Muscle of leg (tissue), 11 donors: Measurements from ENCODE around the gene GCA. TPM values are rescaled to one million over a fixed set of nuclear protein-coding genes. Genes with fewer than 3 reads are reported as not detected.
A peak's percentile ranks its signal among the peaks of the same experiment; 100 is the strongest.

Source experiments
- DNase-seq: peaks from one replicate; pipeline ENCODE4 v3.0.0; 2013
- H3K27ac ChIP-seq: one replicate; pipeline ENCODE4 v1.5.1; 2013; ENCODE audit warnings: mild to moderate bottlenecking, low read length, control low read depth
- H3K27me3 ChIP-seq: one replicate; pipeline ENCODE4 v1.6.1; 2013; ENCODE audit warnings: low read length; ENCODE audit not compliant: control insufficient read depth, insufficient read depth
- H3K36me3 ChIP-seq: one replicate; pipeline ENCODE4 v1.6.1; 2013; ENCODE audit warnings: low read length; ENCODE audit not compliant: control insufficient read depth, insufficient read depth
- H3K4me1 ChIP-seq: one replicate; pipeline ENCODE4 v1.6.1; 2013; ENCODE audit warnings: low read length; ENCODE audit not compliant: control insufficient read depth, insufficient read depth
- H3K4me3 ChIP-seq: one replicate; pipeline ENCODE4 v1.5.1; 2013; ENCODE audit warnings: low read length, control low read depth
- H3K9me3 ChIP-seq: replicated peaks from 2 replicates; pipeline ENCODE4 v1.6.1; 2013; ENCODE audit warnings: low read depth, low read length; ENCODE audit not compliant: control insufficient read depth
- WGBS: methylation state at CpG from one replicate; pipeline ENCODE4 v1.1.5; 2013; ENCODE audit warnings: missing lambda C conversion rate; ENCODE audit not compliant: insufficient coverage; 5-methylcytosine and 5-hydroxymethylcytosine counted together
- polyA plus RNA-seq, 8 donors: library from polyadenylated mRNA; unstranded; fragments of 120-200 nt; gene quantifications; one replicate each; pipeline versions ENCODE4 v1.2.1 to v1.2.3, GENCODE V29; 2013; ENCODE audit warnings: inconsistent platforms in 1 of 8, low replicate concordance in 1 of 8; ENCODE audit not compliant: insufficient read length in 8 of 8, insufficient read depth in 1 of 8
- total RNA-seq: library from RNA; stranded (reverse); fragments of 120-200 nt; gene quantifications from one replicate; pipeline ENCODE4 v1.2.4, GENCODE V29; 2013

GCA gene
- total and polyA plus RNA-seq, 9 donors, result 10.6 to 17.0 (median 13.2) TPM

- no peak for DNase-seq
- Histone ChIP-seq H3K4me1 (no peaks in the 10 kb centered on the region), H3K27me3 (no peaks in the 10 kb centered on the region), H3K27ac (no peak overlapping the region), H3K4me3 (no peak overlapping the region), H3K36me3 (peaks cover 8% of the 10 kb centered on the region), H3K9me3 (no peaks in the 10 kb centered on the region)
- WGBS, result 89% methylated on average over 1 of the region's 3 CpGs
These were observed 35.0 kb upstream of the GCA start for GRCh38 chr2:162308747-162309503.

DNA sequence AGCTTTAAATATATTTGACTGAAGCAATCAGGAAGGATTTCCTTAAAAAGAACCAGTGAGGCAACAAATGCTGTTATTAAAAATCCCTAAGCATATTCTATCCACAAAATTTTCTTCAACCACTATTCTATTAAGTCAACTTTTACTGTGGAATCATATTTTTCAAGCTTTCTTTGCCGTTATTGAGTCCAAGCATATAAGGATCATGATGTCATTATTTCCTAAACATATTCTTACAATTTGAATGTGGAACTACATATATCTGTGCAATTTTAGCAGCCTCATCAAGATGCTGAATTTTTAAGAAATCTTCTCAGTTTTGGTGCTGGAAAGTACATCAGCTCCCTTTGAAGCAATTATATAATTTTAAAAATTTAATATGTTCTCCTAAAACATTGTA, 31.1 kb upstream of the GCA start:
- H3K4me1 ChIP-seq, result peaks cover 4% of the 10 kb centered on the region
- no CpG with 5 or more reads among the region's 1 CpG for WGBS
- DNase-seq, result no peak
- H3K36me3 ChIP-seq, result peaks cover 4% of the 10 kb centered on the region
- H3K4me3 ChIP-seq, result no peak overlapping the region
- no peaks in the 10 kb centered on the region for H3K27me3 ChIP-seq
- no peaks in the 10 kb centered on the region for H3K9me3 ChIP-seq
- no peak overlapping the region for H3K27ac ChIP-seq

DNA sequence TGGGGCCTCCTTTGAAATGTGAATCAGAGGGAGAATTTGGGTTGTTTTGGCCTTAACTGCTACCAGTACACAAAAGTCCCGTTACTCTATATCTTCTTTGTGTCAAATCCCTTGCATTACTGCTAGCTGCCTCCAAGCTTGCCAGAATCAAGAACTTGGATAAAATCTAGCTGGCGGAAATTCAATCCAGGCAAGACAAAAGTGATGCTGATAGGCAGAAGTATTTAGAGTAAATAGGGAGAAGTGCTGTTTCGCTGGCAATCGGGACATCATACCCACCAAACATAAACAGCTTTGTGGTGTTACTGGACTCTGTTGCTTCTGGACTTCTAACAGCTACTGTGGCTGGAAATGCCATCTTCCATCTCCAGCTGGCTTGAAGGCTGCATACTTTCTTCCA, 28.0 kb upstream of the GCA start:
- no peaks in the 10 kb centered on the region for H3K27me3 ChIP-seq
- H3K4me3 ChIP-seq, result peak overlapping the region; percentile 14
- no peak for DNase-seq
- peaks cover 9% of the 10 kb centered on the region for H3K4me1 ChIP-seq
- H3K36me3 ChIP-seq, result no peaks in the 10 kb centered on the region
- no peak overlapping the region for H3K27ac ChIP-seq
- whole genome bisulfite sequencing, result no CpG with 5 or more reads among the region's 4 CpGs
- H3K9me3 ChIP-seq, result no peaks in the 10 kb centered on the region

DNA sequence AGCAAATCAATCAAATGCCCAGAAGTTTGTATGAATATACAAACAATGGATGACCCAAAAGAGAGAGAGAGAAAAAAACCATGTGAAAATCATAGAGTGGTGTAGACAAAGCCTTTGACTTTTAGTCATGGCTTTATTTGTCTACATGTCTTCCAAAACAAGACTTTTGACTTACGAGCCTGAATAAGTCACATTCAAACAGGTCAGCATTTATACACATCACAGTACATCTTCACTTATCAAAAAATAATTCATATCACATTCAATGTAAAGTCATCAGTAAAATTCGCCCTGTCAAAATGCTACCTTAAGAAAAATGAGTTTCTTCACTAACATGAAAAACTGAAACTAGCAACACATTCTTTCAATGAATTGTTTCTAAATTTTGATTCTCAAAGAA, 27.3 kb upstream of the GCA start:
- no peak for DNase-seq
- Histone ChIP-seq H3K36me3 (no peaks in the 10 kb centered on the region), H3K9me3 (no peaks in the 10 kb centered on the region), H3K27me3 (no peaks in the 10 kb centered on the region), H3K27ac (no peak overlapping the region), H3K4me3 (peak overlapping the region; percentile 62), H3K4me1 (peaks cover 9% of the 10 kb centered on the region)
- WGBS, result 100% methylated on average over 1 of the region's 2 CpGs

DNA sequence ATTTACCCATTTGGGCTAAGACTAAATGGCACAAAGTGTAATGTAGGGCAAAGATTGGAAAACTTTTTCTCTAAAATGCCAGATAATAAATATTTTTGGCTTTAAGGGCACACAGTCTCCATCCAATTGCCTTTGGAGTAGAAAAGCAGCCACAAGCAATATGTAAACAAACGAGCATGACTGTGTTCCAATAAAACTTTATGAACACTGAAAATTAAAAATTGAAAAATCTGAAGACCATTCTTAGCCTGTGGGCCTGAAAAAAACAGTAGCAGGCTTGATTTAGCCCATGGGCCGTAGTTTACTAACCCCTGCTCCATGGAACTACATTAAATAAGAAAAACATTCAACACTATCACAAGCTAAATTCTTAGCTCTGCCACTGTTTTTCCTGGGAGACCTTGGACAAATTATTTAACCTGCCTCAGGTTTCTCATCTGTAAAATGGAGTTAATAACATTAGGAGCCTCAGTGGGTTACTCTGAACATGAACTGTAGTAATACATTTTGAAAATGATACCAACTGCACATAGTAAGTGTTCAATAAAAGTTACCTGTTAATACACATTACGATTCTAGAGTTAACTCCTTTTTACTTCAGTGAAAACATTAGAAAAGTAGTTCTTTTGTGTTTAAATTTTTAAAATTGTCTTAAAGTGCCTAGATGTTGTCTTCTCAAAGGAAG, 26.7 kb upstream of the GCA start:
- Histone ChIP-seq H3K4me3 (peak overlapping the region; percentile 62), H3K4me1 (peaks cover 9% of the 10 kb centered on the region), H3K27ac (no peak overlapping the region), H3K9me3 (no peaks in the 10 kb centered on the region), H3K27me3 (no peaks in the 10 kb centered on the region), H3K36me3 (no peaks in the 10 kb centered on the region)
- 100% methylated on average over 1 of the region's 3 CpGs for WGBS
- DNase-seq, result no peak

- Histone ChIP-seq H3K9me3 (no peaks in the 10 kb centered on the region), H3K27me3 (no peaks in the 10 kb centered on the region), H3K27ac (peak overlapping the region; percentile 88), H3K36me3 (no peaks in the 10 kb centered on the region), H3K4me3 (peak overlapping the region; percentile 62), H3K4me1 (peaks cover 9% of the 10 kb centered on the region)
- no peak for DNase-seq
- whole genome bisulfite sequencing, result 56% methylated on average over 12 of the region's 16 CpGs
These were observed 26.0 kb upstream of the GCA start for GRCh38 chr2:162317861-162318327.

GRCh38 chr2:162318328-162319180, 25.4 kb upstream of the GCA start, which contains the start of gene IFIH1:
Gene IFIH1 (minus strand): TSS chr2:162318684. CDS start chr2:162318307, 377 bp downstream.
- WGBS, result 1% methylated on average over 41 of the region's 45 CpGs
- H3K4me3 ChIP-seq, result peak within 1 kb of the TSS; percentile 62
- no peaks in the 10 kb centered on the region for H3K36me3 ChIP-seq
- peaks cover 9% of the 10 kb centered on the region for H3K4me1 ChIP-seq
- H3K27me3 ChIP-seq, result no peaks in the 10 kb centered on the region
- no peaks in the 10 kb centered on the region for H3K9me3 ChIP-seq
- DNase-seq, result peak; percentile 95
- peak within 1 kb of the TSS; percentile 88 for H3K27ac ChIP-seq

GRCh38 chr2:162320864-162321517, 22.9 kb upstream of the GCA start:
- H3K4me1 ChIP-seq, result peaks cover 7% of the 10 kb centered on the region
- H3K9me3 ChIP-seq, result no peaks in the 10 kb centered on the region
- WGBS, result no CpG with 5 or more reads among the region's 1 CpG
- H3K27ac ChIP-seq, result no peak overlapping the region
- H3K27me3 ChIP-seq, result no peaks in the 10 kb centered on the region
- no peaks in the 10 kb centered on the region for H3K36me3 ChIP-seq
- no peak overlapping the region for H3K4me3 ChIP-seq
- DNase-seq, result no peak

DNA sequence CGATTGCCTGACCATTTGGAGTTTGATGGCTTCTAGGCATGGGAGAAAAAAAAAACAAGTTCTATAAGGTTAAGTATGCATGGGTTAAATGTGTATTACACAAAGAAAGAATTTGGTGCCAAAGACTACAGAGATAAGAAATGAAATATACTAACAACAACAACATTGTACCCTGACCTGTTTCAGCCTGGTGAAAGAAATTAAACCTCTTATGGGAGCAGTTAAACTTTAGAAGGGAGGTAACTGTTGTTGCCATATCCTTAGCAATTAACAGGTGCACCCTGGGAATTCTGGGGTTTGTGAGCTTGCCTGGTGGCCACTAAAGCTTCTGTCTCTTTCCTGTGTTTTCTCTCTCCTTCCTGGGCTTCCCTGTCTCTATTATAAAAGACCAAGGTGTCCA, 19.0 kb upstream of the GCA start:
- WGBS, result 83% methylated on average over 1 of the region's 1 CpG
- Histone ChIP-seq H3K36me3 (no peaks in the 10 kb centered on the region), H3K27me3 (no peaks in the 10 kb centered on the region), H3K4me1 (no peaks in the 10 kb centered on the region), H3K9me3 (peaks cover 6% of the 10 kb centered on the region), H3K4me3 (no peak overlapping the region), H3K27ac (no peak overlapping the region)
- DNase-seq, result no peak
